Stimulated activated CD4-positive, alpha-beta T cell treated with anti-CD3 and anti-CD28 coated beads, Interleukin-4, amount 100 ng/mL, for 1 hour (primary cell): ENCODE data around the gene DNHD1.
"Not testable (repeated sequence)": the region's sequence is repeated elsewhere in the genome, so short reads cannot be mapped to it uniquely, and the experiment has no call there.

ENCODE experiments used
- DNase-seq: peaks from one replicate; pipeline ENCODE4 v3.0.0-alpha.2; 2020

The DNHD1 gene

DNA sequence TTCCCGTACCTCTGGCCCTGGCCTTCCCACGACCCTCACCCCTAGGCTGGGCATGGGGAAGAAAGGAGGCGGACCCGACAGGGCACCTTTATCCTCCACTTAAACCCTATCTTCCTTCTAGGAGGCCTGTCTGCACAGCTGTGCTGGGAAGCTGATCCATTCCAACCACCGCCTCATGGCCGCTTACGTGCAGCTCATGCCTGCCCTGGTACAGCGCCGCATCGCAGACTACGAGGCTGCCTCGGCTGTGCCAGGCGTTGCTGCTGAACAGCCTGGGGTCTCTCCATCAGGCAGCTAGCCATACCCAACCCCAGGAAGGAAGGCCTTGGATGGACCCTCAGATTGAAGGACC is 15.2 kb upstream of the DNHD1 start:
- peak; percentile 19 for DNase-seq

DNA sequence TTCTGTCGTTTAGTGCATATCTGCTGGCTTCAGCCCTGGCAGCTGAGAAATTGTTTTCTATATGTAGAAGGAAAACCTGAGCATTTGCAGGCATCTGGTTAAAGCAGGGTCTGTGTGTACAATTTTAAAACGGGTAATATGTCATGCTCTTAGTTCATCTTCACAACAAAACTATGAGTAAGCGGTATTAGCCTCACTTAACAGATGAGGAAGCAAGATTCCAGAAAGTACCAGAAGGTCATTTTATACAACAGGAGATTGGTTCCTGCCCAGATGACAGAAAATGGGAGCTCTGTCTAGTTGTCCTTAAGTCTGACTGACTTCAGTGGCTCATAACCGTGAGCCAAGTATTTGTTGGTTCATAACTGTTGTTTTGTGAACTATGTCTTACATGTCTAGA is 14.6 kb upstream of the DNHD1 start:
- DNase-seq = no peak

DNA sequence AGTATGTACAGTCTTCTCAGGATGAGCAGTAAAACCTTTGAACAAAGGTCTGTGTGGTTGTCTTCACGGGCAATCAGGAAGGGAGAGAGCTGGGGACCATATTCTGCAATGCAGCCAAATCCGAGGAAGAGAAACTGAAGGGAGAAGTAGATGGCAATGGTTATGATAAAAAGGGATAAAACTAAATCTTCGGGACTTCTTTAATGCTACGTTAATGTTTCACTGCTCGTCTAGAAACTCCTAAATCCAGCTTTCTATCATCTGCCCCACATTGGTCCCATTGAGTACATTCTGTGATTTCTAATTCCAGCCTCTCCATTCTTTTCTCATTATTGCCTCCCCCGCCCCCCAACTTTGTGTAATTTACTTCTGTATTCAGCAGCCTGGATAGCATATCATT is 14.1 kb upstream of the DNHD1 start:
- DNase-seq = no peak

DNA sequence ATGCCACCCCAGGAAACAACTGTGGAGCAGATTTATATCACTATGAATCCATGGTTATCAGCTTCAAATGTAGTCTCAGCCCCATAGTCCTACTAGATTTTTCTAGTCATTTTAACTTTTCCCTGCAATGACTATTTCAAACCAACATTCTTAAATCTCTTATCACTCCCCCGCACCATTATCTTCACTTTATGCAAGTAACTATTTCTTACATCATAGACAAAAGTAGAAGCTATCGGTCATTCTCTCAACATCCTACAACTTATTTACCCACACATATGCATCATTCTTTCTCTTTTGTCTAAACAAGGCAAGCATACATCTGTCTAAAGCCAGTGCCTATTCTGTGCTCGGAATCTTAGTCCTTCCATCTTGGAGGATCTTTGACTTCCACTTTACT is 11.4 kb upstream of the DNHD1 start:
- no peak for DNase-seq

DNA sequence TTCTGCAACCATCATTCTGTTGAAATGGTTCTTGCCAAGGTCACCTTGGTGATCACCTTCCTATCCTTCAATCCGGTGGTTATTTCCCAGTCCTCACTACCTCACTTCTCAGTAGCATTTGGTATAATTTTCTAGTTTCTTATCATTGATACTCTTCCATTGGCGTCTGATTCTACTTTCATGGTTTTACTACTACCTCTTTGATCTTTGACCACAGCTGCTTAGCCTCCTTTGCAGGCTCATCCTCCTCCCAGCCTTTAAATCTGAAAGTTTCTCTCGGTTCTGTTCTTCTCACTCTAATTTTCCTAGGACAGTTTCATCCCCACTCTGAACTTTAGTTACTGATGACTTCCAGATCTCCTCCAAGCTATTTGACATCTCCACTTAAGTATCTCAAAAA is 10.8 kb upstream of the DNHD1 start:
- no peak for DNase-seq

DNA sequence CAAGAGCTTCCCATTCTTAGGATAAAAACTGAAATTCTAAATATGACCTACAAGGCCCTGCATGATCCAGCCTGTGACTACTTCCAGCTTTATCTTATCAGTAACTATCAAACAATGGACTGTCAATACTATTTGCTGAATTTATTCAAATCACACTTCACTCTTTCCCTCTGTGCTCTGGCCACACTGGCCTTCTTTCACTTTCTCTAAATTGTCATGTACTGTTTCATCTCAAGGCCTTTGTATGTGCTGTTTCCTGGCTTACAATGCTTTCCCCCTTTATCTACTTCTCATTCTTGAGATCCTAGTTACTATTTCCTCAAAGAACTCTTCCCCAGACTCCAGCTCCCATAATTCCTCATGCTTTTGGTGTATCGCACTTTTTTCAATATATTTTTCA is 10.1 kb upstream of the DNHD1 start:
- no peak for DNase-seq

DNA sequence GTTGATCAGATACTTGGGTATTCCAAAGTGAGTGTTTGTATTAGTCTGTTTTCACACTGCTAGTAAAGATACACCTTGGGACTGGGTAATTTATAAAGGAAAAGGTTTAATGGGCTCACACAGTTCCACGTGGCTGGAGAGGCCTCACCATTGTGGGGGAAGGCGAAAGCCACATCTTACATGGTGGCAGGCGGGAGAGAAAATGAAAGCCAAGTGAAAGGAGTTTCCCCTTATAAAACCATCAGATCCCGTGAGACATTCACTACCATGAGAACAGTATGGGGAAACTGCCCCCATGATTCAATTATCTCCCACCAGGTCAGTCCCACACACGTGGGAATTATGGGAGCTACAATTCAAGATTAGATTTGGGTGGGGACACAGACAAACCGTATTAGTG is 8.7 kb upstream of the DNHD1 start:
- no peak for DNase-seq

DNA sequence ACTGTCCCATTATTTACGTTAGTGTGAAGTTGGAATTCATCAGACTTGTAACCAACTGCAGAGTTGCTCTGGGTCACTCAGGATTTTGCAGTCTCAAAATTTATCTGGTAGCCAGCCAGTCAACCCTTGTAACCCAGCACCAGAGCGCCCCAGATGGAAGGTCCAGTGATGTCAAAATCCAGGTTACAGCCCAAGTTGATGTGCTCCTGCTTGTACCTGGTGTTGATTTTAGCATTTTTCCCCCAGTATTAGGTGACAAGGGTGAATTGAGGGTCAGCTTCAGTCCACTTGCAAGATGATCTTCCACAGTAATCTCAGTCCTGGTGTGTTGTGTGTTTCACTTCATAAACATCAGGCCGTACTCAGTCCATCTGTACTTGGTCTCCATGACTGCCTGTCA is 8.3 kb upstream of the DNHD1 start:
- no peak for DNase-seq

DNA sequence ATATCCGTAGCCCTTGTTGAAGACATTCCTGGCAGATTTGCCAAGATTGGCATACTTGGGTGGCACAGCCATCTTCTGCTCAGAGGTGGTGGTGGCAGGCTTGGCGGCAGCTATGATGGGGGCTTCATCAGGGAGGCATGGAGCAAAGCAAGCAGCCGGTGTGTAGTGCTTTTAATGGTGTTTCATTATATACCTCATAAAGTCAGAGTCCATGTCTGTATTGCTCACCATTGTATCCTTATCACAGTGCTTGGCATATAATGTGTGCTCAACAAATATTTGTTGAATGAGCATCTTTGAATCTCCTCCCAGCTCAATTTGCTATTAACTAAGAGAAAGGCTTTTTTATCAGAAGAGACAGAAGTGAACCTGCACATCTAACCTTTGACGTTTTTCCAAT is 7.8 kb upstream of the DNHD1 start:
- DNase-seq = no peak

DNA sequence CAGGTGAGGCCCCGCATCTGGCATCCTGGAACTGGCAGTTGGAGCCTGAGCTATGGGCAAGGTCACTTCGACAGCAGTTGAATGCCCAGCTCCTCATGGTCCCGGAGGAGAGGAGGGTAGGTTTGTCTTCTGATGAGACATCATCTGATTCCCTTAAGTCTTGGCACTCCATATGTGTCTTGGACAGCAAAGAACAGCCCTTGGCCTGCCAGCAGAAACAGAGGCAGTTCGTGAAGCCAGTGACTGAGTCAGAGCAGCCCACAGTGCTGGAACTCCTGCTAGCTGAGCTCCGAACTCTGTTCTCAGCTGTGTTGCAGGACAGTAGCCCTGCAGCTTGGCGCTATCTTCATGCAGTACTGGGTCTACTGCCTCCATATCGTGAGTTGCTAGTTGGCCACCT is 1.0 kb downstream of the DNHD1 start:
- DNase-seq = no peak

DNA sequence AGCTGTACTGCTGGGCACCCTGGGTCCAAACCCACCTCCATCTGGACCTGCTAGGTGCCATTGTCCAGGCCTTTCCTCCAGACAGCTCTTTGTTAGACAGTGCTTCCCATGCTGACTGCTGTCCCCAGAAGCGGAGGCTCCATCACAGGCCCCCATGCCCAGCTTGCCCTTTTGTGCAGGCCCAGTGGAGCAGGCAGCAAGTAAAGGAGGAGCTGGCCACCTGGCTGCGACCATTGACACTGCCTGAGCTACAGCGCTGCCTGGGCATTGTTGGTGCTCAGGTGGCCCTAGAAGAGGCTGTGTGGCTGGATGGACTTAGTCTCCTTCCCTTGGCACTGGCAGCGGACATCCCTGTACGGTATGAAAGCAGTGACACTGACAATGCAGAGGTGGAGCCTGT is 1.5 kb downstream of the DNHD1 start:
- no peak for DNase-seq

DNA sequence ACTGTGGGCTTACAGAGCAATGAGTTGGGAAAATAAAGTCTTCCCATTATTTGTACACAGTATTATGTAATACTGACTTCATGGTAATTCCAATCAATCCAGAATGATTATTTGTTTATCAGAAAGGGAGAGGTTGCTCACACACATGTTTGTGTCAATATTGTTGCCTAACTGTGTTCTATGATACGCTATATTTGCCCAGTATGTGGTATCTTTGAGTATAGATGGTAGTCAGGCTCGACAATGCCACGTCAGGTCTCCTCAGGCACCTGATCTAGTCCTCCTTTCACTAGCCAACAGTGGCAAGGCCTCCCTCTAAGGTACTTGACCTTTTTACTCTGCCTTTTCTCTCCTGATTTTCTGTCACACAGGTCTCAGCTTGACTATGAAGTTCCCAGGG is 5.3 kb downstream of the DNHD1 start:
- no peak for DNase-seq

DNA sequence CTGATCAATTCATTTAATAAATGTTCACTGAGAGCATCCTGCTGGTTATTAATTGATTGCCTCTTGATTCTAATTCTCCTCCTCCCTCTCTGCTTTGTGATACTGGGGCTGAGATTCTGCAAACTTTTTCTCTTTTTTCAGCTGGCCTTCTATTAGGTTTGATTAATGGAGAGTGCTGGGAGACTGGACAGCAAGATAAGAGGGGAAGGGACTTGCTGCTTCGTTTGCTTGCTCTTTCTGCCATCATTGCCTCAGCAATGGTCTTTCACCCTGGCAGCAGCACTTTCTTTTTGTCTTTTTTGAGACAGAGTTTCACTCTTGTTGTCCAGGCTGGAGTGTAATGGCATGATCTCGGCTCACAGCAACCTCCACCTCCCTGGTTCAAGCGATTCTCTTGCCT is 7.1 kb downstream of the DNHD1 start:
- no peak for DNase-seq

DNA sequence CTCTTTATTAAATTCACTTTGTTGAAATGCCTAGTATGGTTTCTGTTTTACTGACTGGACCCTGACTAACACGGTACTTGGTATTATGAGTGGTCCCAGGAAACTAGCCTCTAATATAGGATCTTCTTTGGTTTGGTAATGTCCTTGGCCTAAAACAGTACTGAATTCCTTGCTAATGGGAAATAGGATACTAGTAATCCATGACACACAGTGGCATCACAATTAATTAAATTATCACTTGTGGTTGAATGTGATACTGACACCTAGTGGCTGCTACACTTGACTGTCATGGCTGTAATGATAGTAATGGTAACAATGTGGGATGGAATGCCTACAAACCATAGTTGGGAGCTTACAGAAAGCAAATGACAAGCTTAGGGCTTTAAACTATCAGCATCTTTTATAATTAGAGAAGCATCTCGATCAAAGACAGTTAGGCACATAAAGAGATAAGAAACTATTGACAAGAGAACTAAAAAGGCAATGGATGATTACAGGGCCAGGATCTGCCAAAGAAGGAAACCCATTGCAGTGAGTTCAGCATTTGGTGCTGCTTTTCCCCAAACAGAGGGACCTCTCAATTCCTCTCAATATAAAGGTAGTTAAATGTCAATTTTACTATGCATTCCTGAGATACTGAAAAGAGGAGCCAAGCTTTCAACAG is 8.6 kb downstream of the DNHD1 start:
- no peak for DNase-seq

DNA sequence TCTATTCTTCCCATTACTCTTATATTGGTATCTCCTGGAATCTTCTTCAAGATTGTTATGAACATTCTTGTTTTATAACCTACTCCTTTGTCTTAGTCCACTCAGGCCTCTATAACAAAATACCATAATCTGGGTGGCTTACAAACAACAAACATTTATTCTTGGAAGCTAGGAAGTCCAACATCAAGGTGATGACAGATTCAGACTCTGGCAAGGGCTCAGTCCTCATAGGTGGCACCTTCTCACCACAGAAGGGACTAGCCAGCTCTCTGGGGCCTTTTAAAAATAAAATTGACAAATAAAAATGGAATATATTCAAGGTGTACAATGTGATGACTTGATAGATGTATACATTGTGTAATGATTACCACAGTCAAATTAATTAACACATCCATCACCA is 19.8 kb downstream of the DNHD1 start:
- DNase-seq = no peak

DNA sequence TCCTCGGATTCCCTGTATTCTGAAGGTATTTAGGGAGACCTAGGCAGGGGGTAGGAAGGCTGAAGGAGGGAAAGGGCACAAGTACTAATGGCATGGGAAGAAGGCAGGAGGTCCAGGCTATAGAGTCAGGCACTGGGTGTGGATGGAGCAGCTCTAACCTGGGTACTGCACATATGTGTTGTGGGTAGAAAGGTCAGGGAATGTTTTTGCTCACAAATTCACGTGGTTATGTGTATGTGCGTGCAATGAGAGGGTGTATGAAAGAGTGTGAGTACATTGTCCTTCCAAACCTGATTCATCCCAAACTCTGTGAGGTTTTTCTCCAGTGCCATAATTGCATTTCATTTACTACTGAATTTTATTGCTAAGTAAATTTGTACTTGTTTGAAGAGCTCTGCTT is 23.2 kb downstream of the DNHD1 start:
- DNase-seq = no peak

DNA sequence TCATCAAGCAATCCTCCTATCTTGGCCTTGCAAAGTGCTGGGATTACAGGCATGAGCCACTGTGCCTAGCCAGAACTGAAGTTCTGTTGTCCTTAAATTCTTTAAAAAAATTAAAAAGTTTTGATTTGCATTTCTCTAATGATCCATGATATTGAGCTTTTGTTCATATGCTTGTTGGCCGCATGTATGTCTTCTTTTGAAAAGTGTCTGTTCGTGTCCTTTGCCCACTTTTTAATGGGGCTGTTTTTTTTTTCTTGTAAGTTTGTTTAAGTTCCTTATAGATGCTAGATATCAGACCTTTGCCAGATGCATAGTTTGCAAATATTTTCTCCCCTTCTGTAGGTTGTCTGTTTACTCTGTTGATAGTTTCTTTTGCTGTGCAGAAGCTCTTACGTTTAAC is 24.9 kb downstream of the DNHD1 start:
- not testable (repeated sequence) for DNase-seq

DNA sequence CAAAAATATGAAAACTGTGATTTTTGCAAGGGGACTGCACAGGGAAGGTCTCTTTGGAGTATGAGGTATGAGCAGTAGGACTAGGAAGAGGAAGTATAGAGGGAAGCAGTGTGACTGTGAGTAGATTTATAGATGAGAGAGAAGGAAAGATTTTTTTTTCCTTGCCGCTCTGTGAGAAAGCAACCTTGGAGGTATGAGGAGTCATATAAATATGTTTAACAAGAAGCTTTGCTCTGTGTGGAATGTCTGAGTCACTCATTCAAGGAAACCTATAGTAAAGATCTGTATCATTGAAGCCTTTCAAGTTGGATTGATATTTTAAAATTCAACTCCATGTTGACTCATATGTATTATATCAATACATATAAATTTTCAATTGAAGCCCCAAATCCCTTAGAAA is 26.2 kb downstream of the DNHD1 start:
- DNase-seq = no peak

DNA sequence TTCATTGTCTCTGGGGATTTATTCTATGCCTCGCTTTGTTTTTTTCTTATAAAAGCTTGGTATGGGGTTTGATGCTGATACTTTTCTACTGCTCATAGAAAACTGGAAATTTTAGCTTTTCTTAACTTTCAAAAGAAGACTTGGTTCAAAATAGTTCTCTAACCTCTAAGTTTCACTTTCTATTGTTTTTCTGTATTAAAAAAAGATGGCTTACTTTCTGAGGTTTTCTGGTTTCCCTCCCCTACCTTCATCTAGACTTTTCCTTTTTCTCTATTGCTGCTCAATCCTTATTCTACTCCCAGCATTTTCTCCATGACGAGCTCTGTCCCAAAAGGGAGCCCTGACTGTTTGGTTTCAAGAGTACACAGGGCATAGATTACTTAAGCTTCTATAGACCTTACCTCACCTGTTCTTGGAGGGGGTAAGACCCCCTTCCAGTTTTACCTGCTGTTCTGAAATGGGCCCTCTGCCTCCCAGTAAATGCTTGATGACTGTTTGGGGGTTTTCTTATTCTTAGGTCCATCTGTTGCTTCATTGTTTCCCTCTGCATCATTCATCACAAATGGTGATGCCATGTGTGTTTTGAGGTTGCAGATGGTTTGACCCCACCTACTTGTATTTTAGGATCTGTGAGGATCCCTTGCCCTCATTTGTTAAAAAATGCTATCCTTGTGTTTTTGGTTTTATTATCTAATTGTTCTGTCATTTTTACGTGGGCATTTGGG is 29.5 kb downstream of the DNHD1 start:
- DNase-seq = no peak

DNA sequence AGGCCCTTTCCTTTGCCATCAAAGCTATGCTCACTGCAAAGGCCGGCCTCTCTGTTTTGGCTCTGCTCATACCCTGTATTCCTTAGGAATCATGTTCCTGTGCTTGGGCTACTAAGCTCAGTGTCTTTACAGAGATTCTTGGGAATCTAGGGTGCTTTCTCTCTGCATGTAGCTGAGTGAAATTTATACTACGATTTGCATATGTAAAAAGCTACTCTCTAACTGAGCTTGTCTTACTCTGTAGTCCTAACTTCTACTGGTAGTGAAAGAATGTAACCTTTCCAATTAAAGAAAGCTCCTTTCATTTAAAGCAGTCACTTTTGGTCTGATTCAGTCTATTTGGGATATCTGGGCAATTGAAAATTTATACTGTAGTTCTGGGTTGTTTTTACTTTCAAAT is 32.2 kb downstream of the DNHD1 start:
- DNase-seq = no peak

DNA sequence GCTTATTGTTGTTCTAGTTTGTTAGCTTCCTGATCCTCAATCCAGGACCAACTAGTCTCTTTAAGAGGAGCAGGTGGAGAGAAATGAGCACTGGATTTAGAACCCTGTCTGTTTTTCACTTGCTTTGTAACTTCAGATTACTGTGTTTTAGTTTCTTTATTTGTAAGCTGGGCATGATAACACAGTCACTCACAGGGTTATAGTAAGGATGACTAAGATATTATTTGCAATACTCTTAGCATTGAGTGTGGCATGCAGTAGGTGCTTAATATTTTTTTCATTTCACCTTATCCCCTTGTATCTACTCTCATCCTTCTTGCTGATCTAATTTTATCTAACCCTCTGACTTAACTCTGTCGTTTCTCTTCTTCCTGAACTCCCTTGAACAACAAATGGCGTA is 33.8 kb downstream of the DNHD1 start:
- DNase-seq = no peak

DNA sequence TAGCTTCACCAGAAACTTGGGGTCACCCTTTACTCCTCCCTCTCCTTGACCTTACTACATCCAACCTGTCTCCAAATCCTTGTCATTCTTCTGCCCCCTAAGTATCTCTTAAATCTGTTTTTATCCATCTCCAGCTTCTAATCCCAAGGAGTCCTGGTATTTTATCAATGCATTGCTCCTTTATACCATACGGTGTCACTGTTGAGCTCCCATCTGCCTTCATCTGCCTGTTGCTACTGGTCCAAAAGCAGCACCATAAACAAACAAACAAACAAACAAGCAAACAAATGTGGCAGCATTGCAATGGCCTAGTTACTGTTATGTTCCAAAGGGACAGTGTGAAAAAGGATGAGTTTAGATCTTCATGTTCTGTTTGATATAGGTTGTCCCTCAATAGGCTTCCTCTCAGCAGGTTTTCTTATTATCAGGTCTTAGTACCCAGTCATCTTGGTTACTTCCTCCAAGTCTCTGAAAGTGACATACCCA is 34.2 kb downstream of the DNHD1 start:
- no peak for DNase-seq

DNA sequence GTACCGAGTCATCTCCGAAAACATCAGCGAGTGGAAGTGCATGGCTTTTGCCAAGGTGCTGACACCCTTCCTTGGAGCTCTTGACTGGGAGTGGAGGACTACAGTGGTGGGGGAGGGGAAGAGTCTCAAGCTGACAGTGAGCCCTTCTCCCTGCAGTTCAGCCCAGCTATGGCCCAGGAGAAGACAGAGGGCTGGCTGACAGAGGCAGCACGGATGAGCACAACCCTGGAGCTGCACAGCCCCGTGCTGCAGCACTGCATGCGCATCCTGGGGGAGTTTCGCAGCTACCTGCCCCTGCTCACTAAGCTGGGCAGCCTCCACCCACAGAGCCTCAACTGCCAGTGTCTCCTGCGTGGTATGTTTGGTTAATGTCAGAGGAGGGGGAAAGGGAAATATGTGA is 41.4 kb downstream of the DNHD1 start:
- no peak for DNase-seq

DNA sequence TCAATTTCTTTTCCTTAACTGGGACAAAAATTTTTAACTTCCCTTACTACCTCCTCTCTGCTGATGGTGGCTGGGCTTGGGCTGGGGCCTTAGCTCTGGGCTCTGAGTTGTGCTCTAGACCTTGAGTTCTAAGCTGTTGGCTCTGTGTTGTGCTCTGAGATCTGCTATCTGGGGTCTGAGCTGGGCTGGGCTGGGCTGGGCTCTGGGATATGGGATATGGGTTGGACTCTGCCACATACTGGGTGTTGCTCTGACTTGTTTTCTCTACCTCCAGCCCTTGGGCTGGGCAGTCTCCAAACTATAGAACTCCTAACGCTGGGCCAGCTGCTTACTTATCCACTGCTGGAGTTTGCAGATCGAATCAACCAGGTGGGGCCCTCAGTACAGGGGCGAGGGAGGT is 41.9 kb downstream of the DNHD1 start:
- DNase-seq = no peak

DNA sequence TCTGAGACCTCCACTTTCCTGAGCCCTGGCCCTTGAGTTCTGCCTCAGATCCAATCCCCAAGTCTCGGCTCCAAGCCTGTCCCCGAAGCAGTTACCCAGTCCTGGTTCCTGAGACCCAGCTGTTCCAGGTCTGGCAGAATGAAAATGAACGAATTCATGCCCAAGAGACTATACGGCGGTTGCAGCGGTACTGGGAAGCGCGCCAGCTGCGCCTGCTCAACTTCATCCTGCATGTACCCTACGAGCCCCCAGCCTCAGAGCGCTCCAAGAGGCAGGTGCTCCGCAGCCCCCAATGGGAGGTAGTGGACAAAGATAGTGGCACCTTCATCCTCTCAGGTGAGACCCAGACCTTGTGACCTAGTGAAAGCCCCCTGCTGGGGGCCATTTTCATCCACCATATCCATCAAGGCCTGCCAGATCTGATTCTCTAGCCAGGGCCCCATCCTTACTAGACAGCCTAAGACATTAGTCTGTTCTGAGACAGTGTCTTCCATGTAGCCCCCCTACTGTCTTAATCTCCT is 42.7 kb downstream of the DNHD1 start:
- no peak for DNase-seq
